Lower lobe of right lung (tissue), 2 donors: ENCODE measurements around the gene IGFBP5. TPM values are rescaled to one million over a fixed set of nuclear protein-coding genes. Genes with fewer than 3 reads are reported as not detected.
A peak's percentile ranks its signal among the peaks of the same experiment; 100 is the strongest.

Experiments used
- ATAC-seq, 2 donors: fragments of 200-7000 bp; cut with Tn5 transposase; one replicate each; pipeline ENCODE4 v1.9.1; 2020 to 2022; ENCODE audit warnings: mild to moderate bottlenecking in 2 of 2, moderate library complexity in 2 of 2
- DNase-seq: peaks from one replicate; pipeline ENCODE4 v3.0.0-alpha.2; 2020
- H3K27ac ChIP-seq: fragments of 200-600 bp; one replicate; pipeline ENCODE4 v1.8.0; 2022
- H3K27me3 ChIP-seq: fragments of 200-600 bp; one replicate; pipeline ENCODE4 v1.8.0; 2022; ENCODE audit warnings: low read depth
- H3K36me3 ChIP-seq: fragments of 200-600 bp; one replicate; pipeline ENCODE4 v1.8.0; 2022; ENCODE audit warnings: mild to moderate bottlenecking
- H3K4me1 ChIP-seq: fragments of 200-600 bp; one replicate; pipeline ENCODE4 v1.8.0; 2022
- H3K4me3 ChIP-seq: fragments of 200-600 bp; one replicate; pipeline ENCODE4 v1.8.0; 2022; ENCODE audit warnings: mild to moderate bottlenecking
- H3K9me3 ChIP-seq: fragments of 200-600 bp; one replicate; pipeline ENCODE4 v1.8.0; 2022
- CTCF ChIP-seq: fragments of 200-600 bp; IDR thresholded peaks from one replicate; pipeline ENCODE4 v1.8.0; 2022; ENCODE audit warnings: antibody characterized with exemption, mild to moderate bottlenecking
- intact Hi-C: fragments of 100-400 bp; cut with DNase I; formaldehyde crosslinking; loops from one replicate; pipeline ENCODE4 v1.11.0; 2022
- total RNA-seq: library from RNA; stranded (reverse); fragmentation: NEBNext Ultra II Directional; extraction: Animal tissue kit (Norgen Biotek cat#: 25700); gene quantifications from one replicate; pipeline ENCODE4 v1.2.1, GENCODE V29; 2021
- donor health status: DM: no; HTN: yes; CAD: no; lungs with severe emphysema.

Gene IGFBP5
- total RNA-seq, 1 donor from 2014 or later: 145 TPM

GRCh38 chr2:216739035-216739434, 43.7 kb upstream of the IGFBP5 start:
- no peak overlapping the region for H3K27ac ChIP-seq
- no peak for TF ChIP-seq CTCF
- H3K36me3 ChIP-seq: no peaks in the 10 kb centered on the region
- H3K27me3 ChIP-seq: no peaks in the 10 kb centered on the region
- H3K9me3 ChIP-seq: no peaks in the 10 kb centered on the region
- intact Hi-C loops: no loop called here
- no peak for DNase-seq
- peaks cover 24% of the 10 kb centered on the region for H3K4me1 ChIP-seq
- no peak for ATAC-seq
- H3K4me3 ChIP-seq: no peak overlapping the region

- no peaks in the 10 kb centered on the region for H3K9me3 ChIP-seq
- no peaks in the 10 kb centered on the region for H3K27me3 ChIP-seq
- no peaks in the 10 kb centered on the region for H3K36me3 ChIP-seq
- no peak for TF ChIP-seq CTCF
- no peak overlapping the region for H3K4me3 ChIP-seq
- ATAC-seq: no peak
- DNase-seq: no peak
- intact Hi-C loops: no loop called here
- peaks cover 24% of the 10 kb centered on the region for H3K4me1 ChIP-seq
- H3K27ac ChIP-seq: no peak overlapping the region
Measured at GRCh38 chr2:216737676-216738075, 42.3 kb upstream of the IGFBP5 start.

DNA sequence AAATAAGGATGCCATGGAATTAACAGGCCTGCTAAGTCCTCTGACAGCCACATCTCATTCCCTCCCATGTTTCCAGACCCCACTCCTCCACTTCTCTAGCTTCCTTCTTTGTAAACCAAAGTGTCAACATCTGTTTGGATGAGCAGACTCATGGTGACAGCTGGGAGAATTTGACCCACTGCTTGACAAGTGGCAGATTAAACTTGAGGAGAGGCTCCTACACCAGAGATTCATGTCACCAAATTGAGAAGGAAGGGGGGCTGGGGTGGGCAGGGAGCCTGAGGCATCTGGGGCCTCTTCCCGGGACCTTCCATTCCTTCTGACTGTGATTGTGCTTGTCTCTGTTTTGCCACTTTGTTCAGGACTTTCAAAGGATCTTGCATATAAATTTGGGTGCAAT, 41.0 kb upstream of the IGFBP5 start:
- Histone ChIP-seq H3K27ac (no peak overlapping the region), H3K4me1 (peaks cover 16% of the 10 kb centered on the region), H3K4me3 (no peak overlapping the region), H3K36me3 (no peaks in the 10 kb centered on the region), H3K27me3 (no peaks in the 10 kb centered on the region), H3K9me3 (no peaks in the 10 kb centered on the region)
- no peak for DNase-seq
- no peak for ATAC-seq
- intact Hi-C loops: no loop called here
- TF ChIP-seq CTCF: no peak

DNA sequence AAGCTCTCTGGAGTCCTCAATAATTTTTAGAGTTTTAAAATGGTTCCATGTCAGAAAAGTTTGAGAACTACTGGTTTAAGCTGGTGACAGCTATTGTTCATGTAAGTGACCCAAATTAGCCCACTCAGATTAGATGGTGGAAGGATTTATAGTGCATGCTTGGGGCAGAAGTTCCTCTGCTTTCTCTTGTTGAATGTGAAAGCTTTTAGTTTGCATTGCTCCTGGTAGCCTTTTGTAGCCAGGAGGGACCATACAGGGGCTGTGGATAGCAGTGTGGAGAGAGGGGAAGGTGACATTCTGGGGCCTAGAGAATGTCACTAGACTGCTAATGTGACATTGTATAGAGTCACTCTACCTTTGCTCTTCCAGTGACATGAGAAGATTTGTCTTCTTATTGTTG, 40.3 kb upstream of the IGFBP5 start:
- no peak for DNase-seq
- no peaks in the 10 kb centered on the region for H3K36me3 ChIP-seq

GRCh38 chr2:216735086-216735485, 39.7 kb upstream of the IGFBP5 start:
- ATAC-seq: no peak

More for the DNA sequence above, 40.3 kb upstream of the IGFBP5 start:
- Histone ChIP-seq H3K4me1 (peaks cover 9% of the 10 kb centered on the region), H3K4me3 (no peak overlapping the region), H3K9me3 (no peaks in the 10 kb centered on the region), H3K27ac (no peak overlapping the region), H3K27me3 (no peaks in the 10 kb centered on the region)
- intact Hi-C loops: no loop called here
- ATAC-seq: no peak
- TF ChIP-seq CTCF: no peak

More at GRCh38 chr2:216735086-216735485, 39.7 kb upstream of the IGFBP5 start:
- Histone ChIP-seq H3K4me1 (peaks cover 4% of the 10 kb centered on the region), H3K27ac (peak overlapping the region; percentile 43), H3K9me3 (no peaks in the 10 kb centered on the region), H3K27me3 (no peaks in the 10 kb centered on the region), H3K4me3 (no peak overlapping the region), H3K36me3 (no peaks in the 10 kb centered on the region)
- DNase-seq: no peak
- TF ChIP-seq CTCF: no peak
- intact Hi-C loops: no loop called here
